Uterus (tissue), 4 donors: ENCODE results near the gene GRK3. TPM values are rescaled to one million over a fixed set of nuclear protein-coding genes. Genes with fewer than 3 reads are reported as not detected.
"Not testable (repeated sequence)": the region's sequence is repeated elsewhere in the genome, so short reads cannot be mapped to it uniquely, and the experiment has no call there.

Experiments used
- DNase-seq, 2 donors: peaks; one replicate each; pipeline ENCODE4 v3.0.0-alpha.2; 2019 to 2020
- H3K27ac ChIP-seq, 2 donors: fragments of 200-600 bp; sonication (generic); 1 replicate in 1 of 2; 2 replicates in 1 of 2; pipeline ENCODE4 v1.5.1; 2016 to 2018
- H3K27me3 ChIP-seq, 2 donors: fragments of 200-600 bp; sonication (generic); one replicate each; pipeline ENCODE4 v1.5.1; 2018 to 2019; ENCODE audit warnings: control low read depth in 1 of 2
- H3K36me3 ChIP-seq, 2 donors: fragments of 200-600 bp; sonication (generic); one replicate each; pipeline ENCODE4 v1.5.1; 2019; ENCODE audit warnings: control low read depth in 1 of 2
- H3K4me1 ChIP-seq, 2 donors: fragments of 200-600 bp; sonication (generic); one replicate each; pipeline ENCODE4 v1.5.1; 2018 to 2019; ENCODE audit warnings: control low read depth in 1 of 2
- H3K4me3 ChIP-seq, 2 donors: fragments of 200-600 bp; sonication (generic); 1 replicate in 1 of 2; 2 replicates in 1 of 2; pipeline ENCODE4 v1.5.1; 2018 to 2019; ENCODE audit warnings: mild to moderate bottlenecking in 1 of 2
- H3K9me3 ChIP-seq, 2 donors: fragments of 200-600 bp; sonication (generic); one replicate each; pipeline ENCODE4 v1.5.1; 2019; ENCODE audit warnings: control low read depth in 1 of 2
- POLR2A ChIP-seq, 2 donors: fragments of 450-650 bp; IDR thresholded peaks; one replicate each; pipeline ENCODE4 v1.6.1; 2016; ENCODE audit warnings: antibody characterized with exemption in 2 of 2, mild to moderate bottlenecking in 1 of 2, moderate library complexity in 1 of 2
- intact Hi-C: fragments of 100-400 bp; cut with DNase I; formaldehyde crosslinking; loops from one replicate; pipeline ENCODE4 v1.15.1; 2023; ENCODE audit warnings: low total_unique reads
- total RNA-seq, 4 donors: library from RNA; depleted of rRNA in 3 of 4; stranded (reverse); fragments of >200 nt in 3 of 4; gene quantifications; one replicate each; pipeline versions ENCODE4 v1.1.0 to v1.2.4, GENCODE V29; 2014 to 2023
- TF ChIP-seq, protein P1 (sequence below), 4 experiments: fragments of 200-600 bp in 2 of 4; fragments of 450-650 bp in 2 of 4; sonication (generic) in 2 of 4; IDR thresholded peaks; one replicate each; pipeline ENCODE4 v1.5.1; 2016 to 2019; ENCODE audit warnings: antibody characterized with exemption in 4 of 4, mild to moderate bottlenecking in 2 of 4, moderate library complexity in 1 of 4
- donor health status: DM: yes; HTN: yes; CAD: no.

The GRK3 gene
- total RNA-seq, 4 donors from 2014 or later = 1.3 to 15.8 (median 8.9) TPM

GRCh38 chr22:25573841-25574240, 9.4 kb downstream of the GRK3 start:
- DNase-seq = no peak
- Histone ChIP-seq H3K4me1 (no peaks in the 10 kb centered on the region), H3K27ac (no peak overlapping the region), H3K9me3 (no peaks in the 10 kb centered on the region), H3K27me3 (no peaks in the 10 kb centered on the region), H3K36me3 (no peaks in the 10 kb centered on the region), H3K4me3 (no peak overlapping the region)
- TF ChIP-seq, protein P1, sequence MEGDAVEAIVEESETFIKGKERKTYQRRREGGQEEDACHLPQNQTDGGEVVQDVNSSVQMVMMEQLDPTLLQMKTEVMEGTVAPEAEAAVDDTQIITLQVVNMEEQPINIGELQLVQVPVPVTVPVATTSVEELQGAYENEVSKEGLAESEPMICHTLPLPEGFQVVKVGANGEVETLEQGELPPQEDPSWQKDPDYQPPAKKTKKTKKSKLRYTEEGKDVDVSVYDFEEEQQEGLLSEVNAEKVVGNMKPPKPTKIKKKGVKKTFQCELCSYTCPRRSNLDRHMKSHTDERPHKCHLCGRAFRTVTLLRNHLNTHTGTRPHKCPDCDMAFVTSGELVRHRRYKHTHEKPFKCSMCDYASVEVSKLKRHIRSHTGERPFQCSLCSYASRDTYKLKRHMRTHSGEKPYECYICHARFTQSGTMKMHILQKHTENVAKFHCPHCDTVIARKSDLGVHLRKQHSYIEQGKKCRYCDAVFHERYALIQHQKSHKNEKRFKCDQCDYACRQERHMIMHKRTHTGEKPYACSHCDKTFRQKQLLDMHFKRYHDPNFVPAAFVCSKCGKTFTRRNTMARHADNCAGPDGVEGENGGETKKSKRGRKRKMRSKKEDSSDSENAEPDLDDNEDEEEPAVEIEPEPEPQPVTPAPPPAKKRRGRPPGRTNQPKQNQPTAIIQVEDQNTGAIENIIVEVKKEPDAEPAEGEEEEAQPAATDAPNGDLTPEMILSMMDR (IDR thresholded peaks at IDR 0.05) = no peak
- TF ChIP-seq POLR2A (IDR thresholded peaks at IDR 0.05) = no peak
- intact Hi-C loops = no loop called here

GRCh38 chr22:25574736-25575135, 10.3 kb downstream of the GRK3 start:
- Histone ChIP-seq H3K27ac (no peak overlapping the region), H3K36me3 (no peaks in the 10 kb centered on the region), H3K4me1 (no peaks in the 10 kb centered on the region), H3K27me3 (no peaks in the 10 kb centered on the region), H3K9me3 (no peaks in the 10 kb centered on the region), H3K4me3 (no peak overlapping the region)
- intact Hi-C loops = no loop called here
- TF ChIP-seq POLR2A (IDR thresholded peaks at IDR 0.05) = no peak
- TF ChIP-seq, protein P1 (IDR thresholded peaks at IDR 0.05) = no peak
- no peak for DNase-seq

- H3K4me1 ChIP-seq, H3K9me3 ChIP-seq, intact Hi-C loops, H3K27me3 ChIP-seq, H3K4me3 ChIP-seq, H3K36me3 ChIP-seq, H3K27ac ChIP-seq, DNase-seq: not testable (repeated sequence)
Measured at GRCh38 chr22:25575674-25576392, 11.4 kb downstream of the GRK3 start.

GRCh38 chr22:25581452-25581851, 17.0 kb downstream of the GRK3 start:
- H3K36me3 ChIP-seq, H3K27ac ChIP-seq, H3K9me3 ChIP-seq, H3K4me1 ChIP-seq, H3K4me3 ChIP-seq, H3K27me3 ChIP-seq, DNase-seq: not testable (repeated sequence)
- intact Hi-C loops = loop anchor here (10.0 kb wide), 1 partner anchor 297 kb away; no protein-coding TSS in a partner anchor

GRCh38 chr22:25582946-25583345, 18.5 kb downstream of the GRK3 start:
- TF ChIP-seq, protein P1 (IDR thresholded peaks at IDR 0.05) = no peak
- H3K4me3 ChIP-seq = no peak overlapping the region
- DNase-seq = no peak
- no peaks in the 10 kb centered on the region for H3K27me3 ChIP-seq
- H3K9me3 ChIP-seq = no peaks in the 10 kb centered on the region
- H3K4me1 ChIP-seq = no peaks in the 10 kb centered on the region
- H3K27ac ChIP-seq = no peak overlapping the region
- intact Hi-C loops = loop anchor here (10.0 kb wide), 1 partner anchor 298 kb away; no protein-coding TSS in a partner anchor
- H3K36me3 ChIP-seq = no peaks in the 10 kb centered on the region

GRCh38 chr22:25584993-25585392, 20.5 kb downstream of the GRK3 start:
- not testable (repeated sequence) for H3K36me3 ChIP-seq, H3K4me1 ChIP-seq, H3K9me3 ChIP-seq, H3K27me3 ChIP-seq, H3K27ac ChIP-seq, H3K4me3 ChIP-seq, DNase-seq
- intact Hi-C loops = loop anchor here (10.0 kb wide), 1 partner anchor 300 kb away; no protein-coding TSS in a partner anchor

DNA sequence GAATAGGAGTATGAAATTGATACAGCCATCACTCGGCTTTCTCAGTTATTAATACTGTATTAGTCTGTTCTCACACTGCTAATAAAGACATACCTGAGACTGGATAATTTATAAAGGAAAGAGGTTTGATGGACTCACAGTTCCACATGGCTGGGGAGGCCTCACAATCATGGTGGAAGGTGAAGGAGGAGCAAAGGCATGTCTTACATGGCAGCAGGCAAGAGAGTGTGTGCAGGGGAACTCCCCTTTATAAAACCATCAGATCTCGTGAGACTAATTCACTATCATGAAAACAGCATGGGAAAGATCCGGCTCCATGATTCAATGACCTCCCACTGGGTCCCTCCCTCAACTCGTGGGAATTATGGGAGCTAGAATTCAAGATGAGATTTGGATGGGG, 25.2 kb downstream of the GRK3 start:
- DNase-seq, H3K36me3 ChIP-seq, H3K4me1 ChIP-seq, H3K27ac ChIP-seq, H3K9me3 ChIP-seq, H3K4me3 ChIP-seq, H3K27me3 ChIP-seq: not testable (repeated sequence)
- intact Hi-C loops = loop anchor here (10.0 kb wide), 1 partner anchor 305 kb away; no protein-coding TSS in a partner anchor

GRCh38 chr22:25593323-25593722, 28.8 kb downstream of the GRK3 start:
- intact Hi-C loops, H3K36me3 ChIP-seq, H3K4me1 ChIP-seq, H3K9me3 ChIP-seq, H3K27ac ChIP-seq, H3K4me3 ChIP-seq, H3K27me3 ChIP-seq, DNase-seq: not testable (repeated sequence)
